CD4-positive, alpha-beta T cell treated with Interferon alpha-2 for 1 hour (primary cell): ENCODE results near the gene TFB1M.
"Not testable (repeated sequence)": the region's sequence is repeated elsewhere in the genome, so short reads cannot be mapped to it uniquely, and the experiment has no call there.

Experiments
- DNase-seq, 2 donors: peaks; one replicate each; pipeline ENCODE4 v3.0.0-alpha.2; 2020 to 2022

The TFB1M gene

GRCh38 chr6:155234167-155234566 is 80.1 kb downstream of the TFB1M start:
- no peak for DNase-seq

DNA sequence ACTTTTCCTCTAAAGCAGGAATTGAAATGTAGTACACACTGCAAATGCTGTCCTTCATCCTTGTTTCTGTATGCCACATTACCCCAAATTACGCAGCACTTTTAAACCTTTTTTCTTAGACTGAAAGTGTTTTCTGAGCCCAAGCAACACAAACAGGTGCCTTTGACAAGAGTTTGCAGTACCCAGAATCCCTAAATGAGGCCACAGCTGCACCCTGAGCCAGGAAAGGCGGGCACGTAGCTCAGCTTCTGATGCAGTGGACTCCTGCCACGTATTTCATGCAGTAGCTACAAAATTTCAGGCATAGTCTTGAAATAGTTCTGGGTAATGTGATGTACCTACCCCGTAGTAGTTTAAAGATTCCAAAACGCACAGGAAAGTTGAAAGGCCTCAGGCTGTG is 81.4 kb downstream of the TFB1M start:
- no peak for DNase-seq

DNA sequence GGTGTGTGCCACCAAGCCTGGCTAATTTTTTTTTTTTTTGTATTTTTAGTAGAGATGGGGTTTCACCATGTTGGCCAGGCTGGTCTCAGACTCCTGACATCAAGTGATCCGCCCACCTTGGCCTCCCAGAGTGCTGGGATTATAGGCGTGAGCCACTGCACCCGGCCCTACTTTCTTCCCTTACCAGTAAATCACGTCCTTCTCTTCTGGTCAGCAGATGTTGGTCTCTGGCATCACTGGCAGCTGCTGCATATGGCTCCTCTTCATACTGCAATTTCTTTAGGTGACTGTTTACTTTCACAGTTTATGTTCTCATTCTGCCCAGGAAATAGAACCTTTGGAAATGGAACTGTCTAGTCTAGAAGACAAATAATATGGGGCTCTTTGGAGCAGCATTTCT is 83.3 kb downstream of the TFB1M start:
- not testable (repeated sequence) for DNase-seq

DNA sequence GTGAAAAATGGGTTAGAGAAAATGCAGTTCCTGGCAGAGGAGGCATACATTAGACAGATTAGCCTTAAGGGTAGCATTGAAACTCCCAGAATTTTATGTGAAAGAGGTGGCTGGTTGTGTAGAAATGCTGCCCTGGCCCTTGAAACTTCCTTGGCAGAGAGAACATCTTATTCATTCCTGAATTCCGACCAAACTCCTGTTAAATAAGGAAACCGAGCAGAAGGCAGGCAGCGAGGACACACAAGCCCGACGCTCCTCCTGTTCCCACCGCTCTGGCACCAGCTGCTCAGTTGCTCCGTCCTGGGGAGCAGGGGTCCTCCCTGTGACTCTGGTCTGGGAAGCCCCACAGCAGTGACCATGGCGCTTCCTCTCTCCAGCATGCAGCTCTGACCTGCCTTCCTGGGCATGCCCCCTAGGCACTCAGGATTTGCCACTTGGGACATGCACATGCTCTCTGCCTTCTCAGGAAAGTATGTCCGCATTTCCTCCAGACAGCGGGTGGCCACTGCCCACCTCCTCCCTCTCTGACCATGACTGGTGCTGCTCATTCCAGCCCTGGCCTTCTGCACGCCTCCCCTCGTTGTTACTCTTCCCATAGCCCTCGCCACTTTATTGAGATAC is 85.6 kb downstream of the TFB1M start:
- no peak for DNase-seq

DNA sequence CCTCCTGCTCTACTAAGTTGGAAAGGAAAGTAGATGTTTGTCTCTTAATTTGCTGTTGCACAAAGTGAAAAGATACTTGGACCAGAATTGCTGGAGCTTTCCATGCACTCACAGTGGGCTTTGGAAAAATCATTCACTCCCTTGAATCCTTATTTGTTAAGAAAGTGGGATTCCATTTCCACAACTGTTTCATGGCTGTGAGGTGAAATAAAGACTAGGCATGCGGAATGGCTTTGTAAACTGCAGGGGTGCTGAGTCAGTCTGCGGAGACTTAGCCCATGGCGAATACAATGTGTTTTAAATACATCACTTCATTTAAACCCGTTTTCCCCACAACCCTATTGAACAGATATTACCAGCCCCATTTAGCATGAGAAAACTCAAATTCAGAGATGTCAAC is 87.2 kb downstream of the TFB1M start:
- no peak for DNase-seq

DNA sequence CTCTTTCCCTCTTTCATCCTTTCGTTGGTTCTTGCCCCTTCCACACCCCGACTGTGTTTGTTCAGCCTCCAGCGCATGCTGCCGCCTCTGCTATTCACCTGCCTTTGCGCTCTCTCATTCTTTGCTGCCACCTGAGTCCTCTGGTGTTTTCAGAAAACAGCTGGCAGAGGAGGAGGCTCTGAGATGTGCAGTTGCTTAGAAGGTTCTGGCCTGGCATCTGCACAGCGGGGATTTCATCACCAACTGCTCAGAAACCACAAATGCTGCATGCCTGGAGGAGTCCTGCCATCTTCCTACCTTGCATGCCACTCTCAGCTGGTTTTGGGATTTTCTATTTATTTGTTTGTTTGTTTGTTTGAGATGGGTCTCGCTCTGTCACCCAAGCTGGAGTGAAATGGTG is 89.7 kb downstream of the TFB1M start:
- DNase-seq = no peak

DNA sequence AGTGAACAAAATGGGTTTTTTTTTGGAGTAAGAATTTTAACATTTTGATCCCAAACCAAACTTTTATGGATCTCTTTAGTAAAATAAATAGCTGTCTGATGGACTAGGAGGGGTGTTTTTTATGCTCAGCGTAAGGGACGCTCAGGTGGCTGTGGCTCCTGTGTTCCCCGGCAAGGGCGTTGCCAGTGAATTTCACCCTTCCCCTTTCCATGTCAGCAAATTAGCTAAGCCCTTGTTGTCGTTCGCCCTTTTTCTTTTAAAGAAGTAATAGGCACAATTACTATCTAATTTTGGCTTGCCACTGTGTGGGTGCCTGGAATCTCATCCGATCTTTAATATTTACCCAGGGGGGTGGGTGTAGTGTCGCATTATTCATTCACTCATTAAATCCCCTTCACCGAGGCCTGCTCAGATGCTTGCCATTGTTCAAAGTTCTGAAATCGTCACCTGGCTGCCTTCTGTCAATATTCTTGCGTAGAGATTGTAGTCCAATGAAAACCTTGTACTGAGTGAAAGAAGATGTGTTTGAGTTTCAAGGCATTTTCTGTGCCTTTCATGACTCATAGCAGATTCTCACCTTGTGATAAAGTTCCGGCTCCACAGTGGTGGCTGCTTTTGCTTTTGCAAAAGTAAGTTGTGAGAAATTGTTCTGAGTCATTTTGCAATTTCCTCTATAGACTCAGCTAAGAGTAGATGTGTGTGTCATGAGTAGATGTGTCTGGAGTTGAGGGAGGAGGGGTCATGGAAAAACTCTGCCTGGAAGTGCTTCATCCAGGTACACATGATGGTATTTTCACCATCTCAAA is 90.4 kb downstream of the TFB1M start:
- peak; percentile 18 to 51 for DNase-seq

- DNase-seq = no peak
These were observed 91.8 kb downstream of the TFB1M start for GRCh38 chr6:155222506-155222905.

- DNase-seq = peak in 1 of 2 donors; percentile 27
These were observed 93.2 kb downstream of the TFB1M start for GRCh38 chr6:155221086-155221485.

- DNase-seq = no peak
These were observed 94.4 kb downstream of the TFB1M start for GRCh38 chr6:155219858-155220301.

GRCh38 chr6:155219299-155219698 is 95.0 kb downstream of the TFB1M start:
- no peak for DNase-seq

DNA sequence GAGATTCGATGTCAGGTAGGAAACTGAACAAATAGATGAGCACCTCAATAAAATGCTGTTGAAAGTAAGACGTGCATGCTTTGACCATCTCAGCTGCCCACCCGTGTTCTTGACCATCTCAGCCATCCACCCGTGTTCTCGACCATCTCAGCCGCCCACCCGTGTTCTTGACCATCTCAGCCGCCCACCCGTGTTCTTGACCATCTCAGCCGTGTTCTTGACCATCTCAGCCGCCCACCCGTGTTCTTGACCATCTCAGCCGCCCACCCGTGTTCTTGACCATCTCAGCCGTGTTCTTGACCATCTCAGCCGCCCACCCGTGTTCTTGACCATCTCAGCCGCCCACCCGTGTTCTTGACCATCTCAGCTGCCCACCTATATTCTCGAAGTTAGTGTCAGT is 95.6 kb downstream of the TFB1M start:
- DNase-seq = not testable (repeated sequence)

DNA sequence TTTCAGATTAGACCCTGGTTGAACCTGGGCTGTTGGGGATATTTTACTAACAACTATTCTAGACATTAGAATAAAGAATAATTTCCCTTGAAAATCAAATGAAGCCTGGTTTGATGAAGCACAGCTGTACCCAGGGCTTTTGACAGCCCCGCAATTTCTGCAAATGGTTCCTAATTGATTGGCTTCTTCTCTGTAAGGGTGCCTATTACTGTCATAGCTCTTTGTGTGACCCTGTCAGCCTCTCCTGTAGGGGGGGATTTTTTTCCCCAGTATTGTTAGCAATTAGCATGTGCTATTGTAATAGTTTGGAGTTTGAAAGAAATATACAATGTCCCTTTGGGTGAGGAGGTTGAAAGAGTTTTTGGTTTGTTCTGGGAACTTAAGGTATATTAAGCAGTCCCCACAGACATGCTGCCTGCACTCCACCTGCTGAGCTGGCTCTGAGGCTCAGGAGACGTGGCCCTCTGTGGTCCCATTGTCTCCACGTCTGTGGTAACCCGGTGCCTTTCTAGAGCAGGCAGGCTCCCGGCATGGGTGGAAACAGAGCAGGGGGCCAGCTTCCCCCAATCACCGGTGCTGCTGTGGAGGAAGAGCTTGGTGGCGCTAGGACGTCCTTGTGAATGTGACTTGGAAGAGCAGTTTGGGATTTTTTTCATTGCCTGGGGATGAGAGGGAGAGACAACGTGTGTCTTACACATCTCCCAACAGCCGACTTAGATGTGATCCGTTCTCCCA is 97.8 kb downstream of the TFB1M start:
- no peak for DNase-seq

DNA sequence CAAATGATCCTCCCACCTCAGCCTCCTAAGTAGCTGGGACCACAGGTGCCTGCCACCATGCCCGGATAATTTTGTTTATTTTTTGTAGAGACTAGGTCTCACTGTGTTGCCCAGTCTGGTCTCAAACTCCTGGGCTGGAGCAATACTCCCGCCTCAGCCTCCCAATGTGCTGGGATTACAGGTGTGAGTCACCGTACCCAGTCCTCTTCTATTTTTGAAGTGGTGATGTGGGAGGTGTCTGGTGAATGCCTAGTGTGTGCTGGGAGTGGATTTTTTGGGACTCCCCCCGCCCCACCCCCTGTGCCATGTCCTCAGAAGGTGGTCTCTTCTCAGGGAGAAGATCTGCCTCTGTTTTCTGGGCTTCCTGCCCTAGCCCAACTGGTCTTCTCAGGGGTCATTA is 98.4 kb downstream of the TFB1M start:
- no peak for DNase-seq

- no peak for DNase-seq
These were observed 100.5 kb downstream of the TFB1M start for GRCh38 chr6:155213611-155214372.

DNA sequence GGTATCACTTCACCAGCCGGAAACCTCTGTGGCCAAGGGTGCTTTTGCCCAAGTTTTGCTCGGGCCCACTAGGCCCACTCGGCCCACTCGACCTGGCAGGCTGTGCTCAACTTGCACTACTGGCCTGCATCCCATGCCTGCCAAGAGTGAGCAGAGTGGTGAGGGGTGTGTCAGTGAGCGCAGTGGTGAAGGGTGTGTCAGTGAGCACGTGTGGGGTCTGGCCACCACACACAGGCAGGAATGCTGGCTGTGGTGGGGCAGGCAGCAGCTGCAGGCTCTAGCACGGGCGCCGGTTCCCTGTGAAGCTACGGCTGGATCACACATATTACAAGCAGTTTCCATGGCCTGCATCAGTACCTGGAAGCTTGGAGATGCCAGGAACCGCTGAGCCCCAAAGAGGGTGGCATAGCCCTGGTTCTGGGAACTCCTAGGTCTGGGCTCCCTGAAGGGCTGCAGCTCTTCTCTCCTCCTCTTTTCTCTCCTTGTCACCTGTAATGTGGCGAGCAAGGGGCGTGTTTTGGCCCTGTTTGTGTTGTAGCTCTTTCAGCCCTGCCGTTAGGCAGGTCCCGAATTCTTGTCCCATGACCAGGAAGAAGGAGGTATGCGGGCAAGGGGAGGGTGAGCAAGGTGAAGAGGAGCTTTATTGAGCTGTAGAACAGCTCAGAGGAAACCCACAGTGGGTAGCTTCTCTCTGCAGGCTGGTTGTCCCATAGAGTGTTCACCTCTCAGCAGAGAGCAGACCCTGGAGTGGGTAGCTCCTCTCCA is 101.5 kb downstream of the TFB1M start:
- no peak for DNase-seq

GRCh38 chr6:155212106-155212505 is 102.2 kb downstream of the TFB1M start:
- DNase-seq = no peak

DNA sequence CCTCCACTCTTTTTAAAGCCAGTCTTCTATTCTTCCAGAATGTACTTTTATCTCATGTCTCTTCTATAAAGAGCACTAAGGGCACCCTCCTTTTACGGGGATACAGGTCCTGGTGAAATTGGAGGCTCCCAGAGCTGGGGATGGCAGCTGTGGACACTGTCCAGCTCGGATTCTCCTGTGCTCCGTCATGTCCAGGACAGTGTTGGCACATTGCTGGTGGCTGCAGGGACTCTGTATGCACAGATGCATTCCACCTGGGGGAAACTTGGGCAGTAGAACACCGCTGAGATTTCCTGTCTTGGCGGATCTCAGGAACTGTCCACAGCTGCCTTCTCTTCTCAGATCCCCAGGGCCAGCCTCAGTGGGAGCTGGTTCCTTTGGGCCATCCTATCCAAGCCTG is 107.1 kb downstream of the TFB1M start:
- DNase-seq = no peak
